GM08714 (cell line): Measurements from ENCODE around the gene TRIM22.

ENCODE experiments used
- H3K4me3 ChIP-seq: fragments of 200-500 bp; sonication (Bioruptor generic); 2 replicates; pipeline ENCODE4 v1.5.1; 2014; ENCODE audit warnings: mild to moderate bottlenecking, low read length, inconsistent platforms
- ZNF274 ChIP-seq: IDR thresholded peaks from 2 replicates; pipeline ENCODE4 v1.6.1; 2012; ENCODE audit warnings: mild to moderate bottlenecking, low read depth, low read length

Gene TRIM22

GRCh38 chr11:5749836-5750235 lies 60.2 kb downstream of the TRIM22 start:
- no peak for TF ChIP-seq ZNF274
- no peak overlapping the region for H3K4me3 ChIP-seq

- H3K4me3 ChIP-seq: no peak within 1 kb of the TSS
- TF ChIP-seq ZNF274: no peak
Measured at GRCh38 chr11:5753943-5754342, 64.4 kb downstream of the TRIM22 start, which contains the start of gene OR52N4. TSS of gene OR52N4 (plus strand) at chr11:5754243. CDS start at chr11:5754741, 498 bp downstream.
